ENCODE measurements around the gene TMEM134. TPM values are rescaled to one million over a fixed set of nuclear protein-coding genes. Genes with fewer than 3 reads are reported as not detected.

TMEM134 gene
- total RNA-seq, 4 donors from 2014 or later, result 49.2 to 184 (median 96.6) TPM

DNA sequence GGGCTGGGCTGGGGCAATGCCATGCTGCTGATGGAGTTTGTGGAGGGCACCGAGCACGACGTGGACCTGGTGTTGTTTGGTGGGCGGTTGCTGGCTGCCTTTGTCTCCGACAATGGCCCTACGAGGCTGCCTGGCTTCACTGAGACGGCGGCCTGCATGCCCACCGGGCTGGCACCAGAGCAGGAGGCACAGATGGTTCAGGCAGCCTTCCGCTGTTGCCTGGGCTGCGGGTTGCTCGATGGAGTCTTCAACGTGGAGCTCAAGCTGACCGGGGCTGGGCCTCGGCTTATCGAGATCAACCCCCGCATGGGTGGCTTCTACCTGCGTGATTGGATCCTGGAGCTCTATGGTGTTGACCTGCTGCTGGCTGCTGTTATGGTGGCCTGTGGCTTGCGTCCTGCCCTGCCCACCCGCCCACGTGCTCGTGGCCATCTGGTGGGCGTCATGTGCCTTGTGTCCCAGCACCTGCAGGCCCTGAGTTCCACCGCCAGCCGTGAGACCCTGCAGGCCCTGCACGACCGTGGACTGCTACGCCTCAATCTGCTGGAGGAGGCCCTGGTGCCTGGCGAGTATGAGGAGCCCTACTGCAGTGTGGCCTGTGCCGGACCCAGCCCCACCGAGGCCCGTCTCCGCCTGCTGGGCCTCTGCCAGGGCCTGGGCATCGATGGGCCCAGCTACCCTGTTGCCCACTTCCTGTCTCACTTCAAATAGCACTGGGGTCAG is 45.0 kb downstream of the TMEM134 start:
- no peak overlapping the region for H3K27ac ChIP-seq
- DNase-seq (ENCODE audit: low spot score in 2 of 2), result no peak
- 60 to 81% methylated on average over 5 to 23 of the region's 34 CpGs for WGBS, 2 donors

DNA sequence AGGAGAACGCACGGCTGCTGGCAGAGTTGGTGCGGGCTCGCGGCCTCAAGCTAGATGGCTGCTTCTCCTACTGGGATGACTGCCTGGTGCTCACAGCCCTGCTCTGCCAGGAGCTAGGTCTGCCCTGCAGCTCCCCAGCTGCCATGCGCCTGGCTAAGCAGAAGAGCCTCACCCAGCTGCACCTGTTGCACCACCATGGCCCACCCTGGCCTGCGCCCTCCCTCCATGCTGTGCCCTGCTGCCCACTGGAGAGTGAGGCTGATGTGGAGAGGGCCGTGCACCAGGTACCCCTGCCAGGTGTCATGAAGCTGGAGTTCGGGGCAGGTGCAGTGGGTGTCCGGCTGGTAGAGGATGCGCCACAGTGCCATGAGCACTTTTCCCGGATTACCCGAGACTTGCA is 45.6 kb downstream of the TMEM134 start:
- H3K9me3 ChIP-seq, result no peaks in the 10 kb centered on the region
- no peak for DNase-seq (ENCODE audit: low spot score in 2 of 2)
- no peak overlapping the region for H3K4me3 ChIP-seq
- H3K36me3 ChIP-seq, result no peaks in the 10 kb centered on the region
- H3K27me3 ChIP-seq, result no peaks in the 10 kb centered on the region
- H3K27ac ChIP-seq, result no peak overlapping the region
- H3K4me1 ChIP-seq, result peaks cover 0 to 34% (median 12%) of the 10 kb centered on the region in 4 donors
- 90 to 91% methylated on average over 11 to 12 of the region's 13 CpGs for WGBS, 2 donors
- no peak for TF ChIP-seq EP300 (IDR thresholded peaks at IDR 0.05)
- TF ChIP-seq POLR2A (IDR thresholded peaks at IDR 0.05), result no peak

More for the DNA sequence above, 45.0 kb downstream of the TMEM134 start:
- TF ChIP-seq CTCF (IDR thresholded peaks at IDR 0.05), result no peak
- no peak for TF ChIP-seq POLR2A (IDR thresholded peaks at IDR 0.05)
- TF ChIP-seq EP300 (IDR thresholded peaks at IDR 0.05), result no peak
- Histone ChIP-seq H3K9me3 (no peaks in the 10 kb centered on the region), H3K27me3 (no peaks in the 10 kb centered on the region), H3K4me1 (peaks cover 0 to 32% (median 12%) of the 10 kb centered on the region in 4 donors), H3K4me3 (no peak overlapping the region), H3K36me3 (no peaks in the 10 kb centered on the region)

GRCh38 chr11:67422891-67423290 is 46.2 kb downstream of the TMEM134 start:
- peaks cover 0 to 38% (median 15%) of the 10 kb centered on the region in 4 donors for H3K4me1 ChIP-seq
- no peaks in the 10 kb centered on the region for H3K27me3 ChIP-seq
- no peak overlapping the region for H3K27ac ChIP-seq
- WGBS, 2 donors, result 69 to 72% methylated on average over 5 to 6 of the region's 6 CpGs
- DNase-seq (ENCODE audit: low spot score in 2 of 2), result no peak
- TF ChIP-seq CTCF (IDR thresholded peaks at IDR 0.05) (no peak), POLR2A (IDR thresholded peaks at IDR 0.05) (no peak), EP300 (IDR thresholded peaks at IDR 0.05) (no peak)
- H3K4me3 ChIP-seq, result no peak overlapping the region
- H3K9me3 ChIP-seq, result no peaks in the 10 kb centered on the region
- no peaks in the 10 kb centered on the region for H3K36me3 ChIP-seq

- Histone ChIP-seq H3K27me3 (no peaks in the 10 kb centered on the region), H3K4me1 (peaks cover 0 to 42% (median 25%) of the 10 kb centered on the region in 4 donors), H3K9me3 (no peaks in the 10 kb centered on the region), H3K27ac (peak overlapping the region; percentile 89 to 94 (median 92)), H3K4me3 (peak overlapping the region in 3 of 4 donors; percentile 39 to 75 (median 75)), H3K36me3 (no peaks in the 10 kb centered on the region)
- no peak for DNase-seq (ENCODE audit: low spot score in 2 of 2)
- whole genome bisulfite sequencing, 2 donors, result 75 to 76% methylated on average over 22 of the region's 22 CpGs
- no peak for TF ChIP-seq POLR2A (IDR thresholded peaks at IDR 0.05)
- no peak for TF ChIP-seq CTCF (IDR thresholded peaks at IDR 0.05)
- TF ChIP-seq EP300 (IDR thresholded peaks at IDR 0.05), result no peak
These were observed 47.5 kb downstream of the TMEM134 start for GRCh38 chr11:67421430-67422031.

GRCh38 chr11:67420646-67421429 is 48.2 kb downstream of the TMEM134 start:
- H3K27ac ChIP-seq, result peak overlapping the region; percentile 89 to 94 (median 92)
- H3K27me3 ChIP-seq, result no peaks in the 10 kb centered on the region
- H3K9me3 ChIP-seq, result no peaks in the 10 kb centered on the region
- WGBS, 2 donors, result 2% methylated on average over 19 to 24 of the region's 97 CpGs
- DNase-seq (ENCODE audit: low spot score in 2 of 2), result peak; percentile 92 to 93
- H3K4me1 ChIP-seq, result peaks cover 0 to 49% (median 32%) of the 10 kb centered on the region in 4 donors
- H3K4me3 ChIP-seq, result peak overlapping the region; percentile 39 to 75 (median 62)
- H3K36me3 ChIP-seq, result no peaks in the 10 kb centered on the region
- peak; percentile 33 to 74 for TF ChIP-seq EP300 (IDR thresholded peaks at IDR 0.05)
- TF ChIP-seq POLR2A (IDR thresholded peaks at IDR 0.05), result peak; percentile 42 to 84
- peak in 2 of 5 experiments; percentile 46 to 63 for TF ChIP-seq CTCF (IDR thresholded peaks at IDR 0.05)
